Epithelial cell of esophagus (primary cell): ENCODE data around the gene DMXL2.
"Not testable (repeated sequence)": the region's sequence is repeated elsewhere in the genome, so short reads cannot be mapped to it uniquely, and the experiment has no call there.

ENCODE experiments used
- DNase-seq: peaks from one replicate; pipeline ENCODE4 v3.0.0; 2010; ENCODE audit warnings: low read depth
- H3K4me3 ChIP-seq: 2 replicates; pipeline ENCODE4 v1.5.1; 2011; ENCODE audit warnings: mild to moderate bottlenecking, low read length, control low read depth
- CTCF ChIP-seq: IDR thresholded peaks from 2 replicates; pipeline ENCODE4 v1.5.1; 2011; ENCODE audit warnings: low read depth, mild to moderate bottlenecking, low read length, control low read depth, inconsistent platforms; ENCODE audit not compliant: insufficient read depth; ENCODE audit errors: missing control alignments

The DMXL2 gene

GRCh38 chr15:51447855-51448621 is 174.5 kb downstream of the DMXL2 start:
- no peak for TF ChIP-seq CTCF
- no peak overlapping the region for H3K4me3 ChIP-seq
- DNase-seq = no peak

DNA sequence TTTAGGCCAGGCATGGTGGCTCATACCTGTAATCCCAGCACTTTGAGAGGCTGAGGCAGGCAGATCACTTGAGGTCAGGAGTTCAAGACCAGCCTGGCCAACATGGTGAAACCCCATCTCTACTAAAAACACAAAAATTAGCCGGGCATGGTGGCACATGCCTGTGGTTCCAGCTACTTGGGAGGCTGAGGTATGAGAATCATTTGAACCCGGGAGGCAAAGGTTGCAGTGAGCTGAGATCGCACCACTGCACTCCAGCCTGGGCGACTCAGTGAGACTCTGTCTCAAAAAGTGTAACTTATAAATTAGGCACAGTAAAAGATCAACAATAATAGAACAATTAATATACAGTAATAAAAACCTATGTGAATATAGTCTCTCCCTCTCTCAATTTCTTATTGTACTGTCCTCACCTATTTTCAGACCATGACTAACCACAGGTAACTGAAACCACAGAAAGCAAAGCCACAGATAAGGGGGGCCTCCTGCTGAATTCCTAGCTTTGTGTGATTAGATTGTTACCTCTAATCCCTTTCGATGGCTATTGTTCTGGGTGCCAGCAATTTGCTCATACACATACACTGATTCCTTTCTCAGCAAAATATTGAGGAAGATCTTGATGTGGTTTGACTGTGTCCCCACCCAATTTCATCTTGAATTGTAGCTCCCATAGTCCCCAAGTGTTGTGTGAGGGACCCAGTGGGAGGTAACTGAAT is 176.4 kb downstream of the DMXL2 start:
- H3K4me3 ChIP-seq = not testable (repeated sequence)
- peak; percentile 18 for DNase-seq

DNA sequence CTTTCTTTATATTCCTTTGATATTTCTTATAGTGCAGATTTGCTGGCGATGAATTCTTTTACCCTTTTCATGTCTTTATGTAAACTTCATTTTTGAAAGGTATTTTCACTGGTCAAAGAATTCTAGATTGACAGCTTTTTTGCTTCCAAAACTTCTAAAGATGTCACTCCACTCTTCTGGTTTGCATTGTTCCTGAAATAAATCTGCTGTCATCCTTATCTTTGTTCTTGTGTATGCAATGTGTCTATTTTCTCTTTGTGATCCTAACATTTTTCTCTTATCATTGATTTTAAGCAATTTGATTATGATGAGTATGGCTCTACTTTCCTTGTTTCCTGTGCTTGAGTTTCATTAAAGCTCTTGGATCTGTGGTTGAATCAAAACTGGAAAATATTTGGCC is 177.8 kb downstream of the DMXL2 start:
- DNase-seq = no peak
- no peak for TF ChIP-seq CTCF

DNA sequence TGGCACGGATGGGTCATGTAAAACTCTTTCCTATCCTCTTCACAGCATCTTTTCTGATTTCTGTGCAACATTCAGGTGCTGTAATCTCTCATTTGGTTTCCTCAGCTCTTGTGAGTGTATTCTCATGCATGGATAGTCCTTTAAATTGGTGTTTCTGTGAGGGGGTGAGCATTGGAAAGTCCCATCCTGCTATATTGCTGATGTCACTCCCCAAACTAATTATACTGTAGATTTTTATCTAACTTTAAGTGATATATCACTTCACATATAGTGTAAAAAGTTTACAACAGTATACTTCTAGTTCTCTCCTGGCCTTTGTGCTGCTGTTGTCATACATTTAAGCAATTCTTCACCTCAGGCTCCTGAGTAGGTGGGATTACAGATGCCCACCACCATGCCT is 178.5 kb downstream of the DMXL2 start:
- TF ChIP-seq CTCF = no peak
- H3K4me3 ChIP-seq = no peak overlapping the region

More for the DNA sequence above, 177.8 kb downstream of the DMXL2 start:
- H3K4me3 ChIP-seq = no peak overlapping the region

GRCh38 chr15:51443282-51443914 is 179.2 kb downstream of the DMXL2 start:
- no peak for DNase-seq
- no peak overlapping the region for H3K4me3 ChIP-seq
- no peak for TF ChIP-seq CTCF

More for the DNA sequence above, 178.5 kb downstream of the DMXL2 start:
- no peak for DNase-seq

DNA sequence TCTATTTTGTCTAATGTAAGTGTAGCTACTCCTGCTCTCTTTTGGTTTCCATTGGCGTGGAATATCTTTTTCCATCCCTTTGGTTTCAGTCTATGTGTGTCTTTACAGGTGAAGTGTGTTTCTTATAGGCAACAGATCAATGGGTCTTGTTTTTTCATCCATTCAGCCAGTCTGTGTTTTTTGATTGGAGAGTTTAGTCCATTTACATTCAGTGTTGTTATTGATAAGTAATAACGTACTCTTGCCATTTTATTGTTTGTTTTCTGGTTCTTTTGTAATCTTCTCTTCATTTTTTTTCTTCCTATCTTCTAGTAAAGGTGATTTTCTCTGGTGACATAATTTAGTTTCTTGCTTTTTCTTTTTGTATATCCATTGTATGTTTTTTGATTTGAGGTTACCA is 184.0 kb downstream of the DMXL2 start:
- no peak overlapping the region for H3K4me3 ChIP-seq
- DNase-seq = no peak
- no peak for TF ChIP-seq CTCF

DNA sequence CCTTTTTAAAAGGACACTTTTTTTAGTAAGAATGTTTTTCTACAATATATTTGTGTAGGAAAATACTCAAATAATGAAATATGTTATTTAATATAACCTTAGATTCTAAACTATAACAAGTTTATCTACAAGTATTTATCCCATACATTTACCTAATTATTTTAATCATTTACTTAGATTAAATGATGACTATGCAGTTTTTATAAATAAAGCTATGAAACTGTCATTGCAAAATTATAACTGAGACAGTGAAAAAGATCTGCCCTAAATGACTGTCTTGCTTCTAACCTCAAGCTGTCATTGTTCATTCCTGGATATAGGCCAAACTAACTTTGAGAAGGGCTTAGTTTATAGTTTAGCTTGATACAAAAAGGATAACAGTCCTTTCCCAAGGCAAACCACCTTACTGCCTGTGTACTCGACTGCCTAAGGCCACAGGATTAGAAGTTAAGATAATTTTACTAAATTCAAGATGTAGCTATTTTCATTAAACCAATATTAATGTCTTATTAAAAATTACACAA is 197.0 kb downstream of the DMXL2 start:
- peak; percentile 17 for DNase-seq
- no peak for TF ChIP-seq CTCF
- no peak overlapping the region for H3K4me3 ChIP-seq
